Right forelimb (tissue), 1 donor: ENCODE measurements around the gene CCDC190.
"Not testable (repeated sequence)": the region's sequence is repeated elsewhere in the genome, so short reads cannot be mapped to it uniquely, and the experiment has no call there.

Source experiments
- DNase-seq: peaks from one replicate; pipeline ENCODE4 v3.0.0-alpha.2; 2018

CCDC190 gene

GRCh38 chr1:162823771-162824525 is 37.0 kb downstream of the CCDC190 start:
- DNase-seq = no peak

DNA sequence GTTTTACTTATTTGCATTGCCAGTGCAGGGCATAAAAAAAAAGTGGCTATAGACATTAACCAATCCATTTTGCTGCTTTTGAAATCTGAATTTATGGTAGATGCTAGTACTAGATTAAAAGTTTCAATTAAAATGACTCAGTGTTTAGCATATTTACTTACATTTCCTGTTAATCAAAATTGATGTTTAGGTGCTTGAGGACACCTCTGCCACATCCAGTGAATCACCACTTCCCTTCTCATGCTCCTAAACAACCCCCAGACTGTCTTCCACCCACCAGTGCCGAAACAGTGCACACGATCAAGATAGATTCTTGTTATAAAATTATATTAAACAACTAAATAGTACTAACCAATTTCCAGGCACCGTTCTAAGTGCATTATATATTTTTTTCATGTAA is 37.7 kb downstream of the CCDC190 start:
- DNase-seq = no peak

GRCh38 chr1:162822391-162823200 is 38.4 kb downstream of the CCDC190 start:
- no peak for DNase-seq

DNA sequence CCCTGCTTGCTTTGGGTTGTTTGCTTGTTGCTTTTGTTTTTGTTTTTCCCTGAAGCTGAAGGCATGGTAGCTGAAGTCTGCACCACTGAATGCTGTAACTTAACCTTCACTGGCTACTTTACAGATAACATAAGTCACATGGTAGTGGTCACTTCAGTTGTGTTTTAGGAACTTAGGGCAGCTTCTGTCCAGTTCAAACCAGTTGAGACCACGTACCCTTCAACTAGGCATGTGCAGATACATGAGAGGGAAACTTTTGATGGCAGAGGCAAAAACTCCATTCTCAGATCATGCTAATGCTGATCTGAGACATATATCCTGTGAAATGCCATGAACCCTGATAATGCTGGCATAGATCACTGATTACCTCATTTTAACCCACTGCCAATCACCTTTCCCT is 42.3 kb downstream of the CCDC190 start:
- DNase-seq = not testable (repeated sequence)

DNA sequence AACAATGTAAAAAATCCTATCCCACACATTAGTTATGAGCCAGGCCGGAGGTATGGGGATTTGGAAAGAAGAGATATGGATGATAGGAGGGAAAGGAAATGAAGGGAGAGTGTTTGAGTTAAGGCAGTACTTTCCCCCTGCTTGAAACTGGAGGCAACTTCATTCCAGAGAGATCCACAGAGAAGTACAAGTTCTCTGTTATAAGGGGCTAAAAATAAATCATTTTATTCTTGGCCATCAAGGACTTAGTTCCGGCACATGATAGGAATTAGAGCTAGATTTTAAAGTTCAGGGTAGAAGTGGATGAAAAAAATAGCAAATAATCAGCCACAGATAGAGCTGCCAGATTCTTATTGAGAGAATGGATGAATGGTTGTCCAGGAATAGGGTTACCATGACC is 42.8 kb downstream of the CCDC190 start:
- DNase-seq = not testable (repeated sequence)

- DNase-seq = not testable (repeated sequence)
These were observed 48.6 kb downstream of the CCDC190 start for GRCh38 chr1:162812357-162812756.

DNA sequence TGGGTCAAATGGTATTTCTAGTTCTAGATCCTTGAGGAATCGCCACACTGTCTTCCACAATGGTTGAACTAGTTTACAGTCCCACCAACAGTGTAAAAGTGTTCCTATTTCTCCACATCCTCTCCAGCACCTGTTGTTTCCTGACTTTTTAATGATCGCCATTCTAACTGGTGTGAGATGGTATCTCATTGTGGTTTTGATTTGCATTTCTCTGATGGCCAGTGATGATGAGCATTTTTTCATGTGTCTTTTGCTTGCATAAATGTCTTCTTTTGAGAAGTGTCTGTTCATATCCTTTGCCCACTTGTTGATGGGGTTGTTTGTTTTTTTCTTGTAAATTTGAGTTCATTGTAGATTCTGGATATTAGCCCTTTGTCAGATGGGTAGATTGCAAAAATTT is 53.5 kb downstream of the CCDC190 start:
- not testable (repeated sequence) for DNase-seq
